HepG2 (cell line): ENCODE results near the gene CLASRP. TPM values are rescaled to one million over a fixed set of nuclear protein-coding genes. Genes with fewer than 3 reads are reported as not detected.

Source experiments
- ATAC-seq: fragments of 200-7000 bp; cut with Tn5 transposase; 3 replicates; pipeline ENCODE4 v1.9.1; 2020; ENCODE audit warnings: mild to moderate bottlenecking, moderate library complexity
- BruUV-seq: library from RNA; stranded (reverse); fragments of 400-500 nt; replicated peaks from 2 replicates; lab custom pipeline; 2021; lab: Mats Ljungman, UMichigan
- CTCF ChIA-PET: fragments of 300-600 bp; formaldehyde crosslinking; extraction: SDS; loops from one replicate; lab custom pipeline; 2021; ENCODE audit warnings: low total read pairs, inconsistent platforms, low intra/inter-chr PET ratio; lab: Yijun Ruan, JAX
- POLR2A ChIA-PET: fragments of 350-600 bp; sonication (Branson Sonifier 250); formaldehyde crosslinking; loops from one replicate; lab custom pipeline; 2020; ENCODE audit warnings: antibody characterized with exemption, inconsistent platforms; lab: Yijun Ruan, JAX
- DNase-seq: peaks from one replicate; pipeline ENCODE4 v3.0.0-alpha.2; 2015; ENCODE audit warnings: low spot score
- FAIRE-seq: peaks from 3 replicates; lab custom pipeline; 2011; peaks lifted over from hg19 to GRCh38; lab: Jason Lieb, UNC
- H2AFZ ChIP-seq: one replicate; pipeline ENCODE4 v1.6.1; 2011; ENCODE audit warnings: low read length, inconsistent platforms
- H3K27ac ChIP-seq: fragments of 300-600 bp; 3 replicates; pipeline ENCODE4 v1.8.0; 2011; ENCODE audit warnings: mixed run types, mild to moderate bottlenecking, mixed read lengths, low read length, inconsistent platforms; ENCODE audit not compliant: insufficient read depth; ENCODE audit errors: extremely low read length
- H3K27me3 ChIP-seq, 2 experiments: fragments of 200-600 bp in 1 of 2; 2 replicates in 1 of 2; 3 replicates in 1 of 2; pipeline versions ENCODE4 v1.6.0 to v1.8.0; 2011; ENCODE audit warnings: low read length in 2 of 2, mild to moderate bottlenecking in 2 of 2, moderate library complexity in 2 of 2, inconsistent platforms in 1 of 2; ENCODE audit not compliant: insufficient read depth in 2 of 2, control insufficient read depth in 1 of 2
- H3K36me3 ChIP-seq, 2 experiments: fragments of 200-600 bp in 1 of 2; replicated peaks in 1 of 2; 2 replicates in 1 of 2; 3 replicates in 1 of 2; pipeline versions ENCODE4 v1.5.1 to v1.8.0; 2011; ENCODE audit warnings: low read length in 2 of 2, inconsistent platforms in 1 of 2; ENCODE audit not compliant: insufficient read depth in 2 of 2, control insufficient read depth in 1 of 2
- H3K4me1 ChIP-seq: 2 replicates; pipeline ENCODE4 v1.5.1; 2012; ENCODE audit warnings: low read length, inconsistent platforms; ENCODE audit not compliant: insufficient read depth
- H3K4me2 ChIP-seq: 2 replicates; pipeline ENCODE4 v1.6.0; 2011; ENCODE audit warnings: low read depth, low read length, inconsistent platforms
- H3K4me3 ChIP-seq, 3 experiments: fragments of 200-600 bp in 1 of 3; sonication (generic), shearing (Covaris generic) in 1 of 3; replicated peaks in 1 of 3; 2 replicates each; pipeline ENCODE4 v1.5.1; 2011 to 2016; ENCODE audit warnings: low read length in 3 of 3, inconsistent platforms in 2 of 3, low read depth in 2 of 3, mild to moderate bottlenecking in 2 of 3, control low read depth in 1 of 3, mixed read lengths in 1 of 3; ENCODE audit not compliant: insufficient read depth in 1 of 3
- H3K79me2 ChIP-seq: one replicate; pipeline ENCODE4 v1.6.1; 2011; ENCODE audit warnings: low read length, inconsistent platforms; ENCODE audit not compliant: insufficient read depth
- H3K9ac ChIP-seq: 2 replicates; pipeline ENCODE4 v1.6.0; 2011; ENCODE audit warnings: mild to moderate bottlenecking, low read depth, low read length, inconsistent platforms; ENCODE audit not compliant: insufficient read depth
- H3K9me3 ChIP-seq: 2 replicates; pipeline ENCODE4 v1.5.1; 2012; ENCODE audit warnings: mild to moderate bottlenecking, low read length
- H4K20me1 ChIP-seq: 2 replicates; pipeline ENCODE4 v1.6.0; 2011; ENCODE audit warnings: inconsistent platforms, mild to moderate bottlenecking, low read length, moderate library complexity; ENCODE audit not compliant: insufficient read depth
- ADNP ChIP-seq: sonication (generic); formaldehyde crosslinking; IDR thresholded peaks from 2 replicates; pipeline ENCODE4 v1.4.0; 2020; ENCODE audit warnings: missing genetic modification reagents
- AGO2 ChIP-seq: fragments of 200-400 bp; formaldehyde crosslinking; optimal IDR thresholded peaks from 2 replicates; pipeline ENCODE3; 2017; ENCODE audit warnings: mild to moderate bottlenecking, low read depth, low read length, moderate library complexity
- FOXK1 ChIP-seq: sonication (generic); formaldehyde crosslinking; IDR thresholded peaks from 2 replicates; pipeline ENCODE4 v1.4.0; 2020; ENCODE audit warnings: low read depth, missing genetic modification reagents, borderline replicate concordance
- ISL2 ChIP-seq: sonication (generic); formaldehyde crosslinking; IDR thresholded peaks from 2 replicates; pipeline ENCODE4 v1.5.0; 2020; ENCODE audit warnings: missing genetic modification reagents
- KDM1A ChIP-seq: IDR thresholded peaks from 2 replicates; pipeline ENCODE4 v1.6.1; 2016; ENCODE audit warnings: missing compliant biosample characterization
- NFKBIZ ChIP-seq: IDR thresholded peaks from 2 replicates; pipeline ENCODE4 v1.6.1; 2018; ENCODE audit warnings: missing genetic modification reagents, missing compliant biosample characterization
- PAF1 ChIP-seq: IDR thresholded peaks from 2 replicates; pipeline ENCODE4 v1.6.1; 2016; ENCODE audit warnings: missing genetic modification reagents, missing compliant biosample characterization
- POLR2A ChIP-seq, 2 experiments: IDR thresholded peaks; 2 replicates each; pipeline ENCODE4 v1.6.1; 2011; ENCODE audit warnings: low read depth in 2 of 2, low read length in 2 of 2, mild to moderate bottlenecking in 1 of 2, moderate library complexity in 1 of 2; ENCODE audit not compliant: insufficient read depth in 1 of 2
- POLR2G ChIP-seq: fragments of 200-400 bp; formaldehyde crosslinking; IDR thresholded peaks from 2 replicates; pipeline ENCODE4 v1.6.1; 2018; ENCODE audit warnings: mild to moderate bottlenecking, low read depth, low read length, moderate library complexity
- RBFOX2 ChIP-seq: fragments of 200-400 bp; formaldehyde crosslinking; IDR thresholded peaks from 2 replicates; pipeline ENCODE4 v1.6.1; 2017; ENCODE audit warnings: low read depth, mild to moderate bottlenecking, low read length
- RCOR2 ChIP-seq: IDR thresholded peaks from 2 replicates; pipeline ENCODE4 v1.6.1; 2016; ENCODE audit warnings: missing biosample characterization, missing genetic modification reagents
- SP2 ChIP-seq: sonication (generic); formaldehyde crosslinking; IDR thresholded peaks from 2 replicates; pipeline ENCODE4 v1.5.1; 2020; ENCODE audit warnings: mild to moderate bottlenecking, missing genetic modification reagents
- TGIF2 ChIP-seq: IDR thresholded peaks from 2 replicates; pipeline ENCODE4 v1.6.1; 2016; ENCODE audit warnings: control low read depth, missing compliant biosample characterization
- ZNF224 ChIP-seq: sonication (generic); formaldehyde crosslinking; IDR thresholded peaks from 2 replicates; pipeline ENCODE4 v1.5.0; 2020; ENCODE audit warnings: mild to moderate bottlenecking, missing genetic modification reagents
- ZNF614 ChIP-seq: IDR thresholded peaks from 2 replicates; pipeline ENCODE4 v1.6.1; 2018; ENCODE audit warnings: missing biosample characterization, missing genetic modification reagents, inconsistent platforms, borderline replicate concordance
- ZSCAN25 ChIP-seq: sonication (generic); formaldehyde crosslinking; IDR thresholded peaks from 2 replicates; pipeline ENCODE4 v1.8.0; 2022; ENCODE audit warnings: mild to moderate bottlenecking, missing genetic modification reagents
- WGBS: methylation state at CpG from one replicate; pipeline ENCODE4 v1.1.6; 2017; ENCODE audit warnings: low lambda C conversion rate; 5-methylcytosine and 5-hydroxymethylcytosine counted together
- in situ Hi-C: cut with HindIII; loops from 2 replicates; pipeline ENCODE4 v1.10.0; 2017; ENCODE audit warnings: low pct_unique_long_range_greater_than_20kb; ENCODE audit not compliant: extremely low pct_ligation_motif_present
- intact Hi-C: fragments of 100-400 bp; cut with micrococcal nuclease; formaldehyde crosslinking; loops from one replicate; pipeline ENCODE4 v1.10.0; 2022; ENCODE audit not compliant: unreplicated experiment
- polyA plus RNA-seq, 8 experiments: library from polyadenylated mRNA; depleted of rRNA in 3 of 8; stranded (reverse) in 7 of 8; unstranded in 1 of 8; fragments of >200 nt; fragmentation: Illumina TruSeq in 4 of 8; extraction: Trizol in 4 of 8; gene quantifications; 2 replicates each; pipeline versions ENCODE4 v1.2.1 to v1.2.3, GENCODE V29; 2011 to 2016; ENCODE audit warnings: low read depth in 4 of 8, missing spikeins in 1 of 8, mixed read lengths in 1 of 8; ENCODE audit not compliant: insufficient read depth in 1 of 8
- total RNA-seq, 5 experiments: library from RNA; depleted of rRNA; stranded (reverse); fragments of >200 nt; fragmentation: Illumina TruSeq; extraction: Trizol; gene quantifications; 2 replicates each; pipeline ENCODE4 v1.2.3, GENCODE V29; 2016; ENCODE audit warnings: low read depth in 1 of 5
- TF ChIP-seq, protein P1 (sequence below): sonication (generic); formaldehyde crosslinking; IDR thresholded peaks from 2 replicates; pipeline ENCODE4 v1.4.0; 2020; ENCODE audit warnings: missing genetic modification reagents, low read depth, mild to moderate bottlenecking, borderline replicate concordance

The CLASRP gene
- total and polyA plus RNA-seq, 2 of the 13 experiments (the other 11 are each of a cell fraction or from before 2014, with no cell fraction given), result 32.0 to 51.4 TPM

DNA sequence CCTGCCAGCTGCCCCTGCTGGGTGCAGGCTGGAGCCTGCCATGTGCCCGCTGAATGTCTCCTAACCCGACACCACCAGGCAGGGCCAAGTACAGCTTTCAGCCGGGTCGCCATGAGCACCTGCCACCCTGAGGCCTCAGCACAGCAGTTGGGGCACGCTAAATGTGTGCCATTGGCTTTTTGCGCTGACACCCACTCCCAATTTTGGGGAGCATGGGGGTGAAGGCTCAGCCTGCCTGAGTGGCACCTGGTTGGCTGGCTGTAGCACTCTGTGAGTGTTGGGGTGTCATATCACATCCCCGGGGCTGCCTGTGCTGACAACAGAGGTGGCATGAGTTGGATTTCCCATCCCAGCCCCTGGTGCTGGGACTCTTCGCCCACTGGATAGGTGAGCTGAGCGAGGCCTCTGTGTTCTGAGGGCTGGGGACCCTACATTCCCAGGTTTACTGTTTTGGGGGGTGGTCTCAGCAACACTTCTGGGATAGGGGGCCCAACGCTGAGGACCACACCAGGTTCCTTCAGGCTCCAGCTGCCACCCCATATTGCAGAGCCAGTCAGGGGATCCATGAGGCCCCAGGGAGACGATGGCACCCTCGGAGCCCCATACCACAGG lies 44.8 kb upstream of the CLASRP start:
- ATAC-seq (no peak), DNase-seq (no peak), FAIRE-seq (no peak)
- no TSS peak for BruUV-seq
- Histone ChIP-seq H3K9ac (no peak overlapping the region), H2AFZ (no peak overlapping the region), H3K4me1 (peaks cover 7% of the 10 kb centered on the region), H3K36me3 (peaks cover 10 to 18% of the 10 kb centered on the region in 2 experiments; a peak in 3 of 5 replicates), H3K27me3 (no peaks in the 10 kb centered on the region), H3K27ac (no peak overlapping the region), H4K20me1 (no peaks in the 10 kb centered on the region), H3K79me2 (no peaks in the 10 kb centered on the region), H3K4me2 (no peak overlapping the region), H3K4me3 (no peak overlapping the region), H3K9me3 (no peaks in the 10 kb centered on the region)
- TF ChIP-seq RBFOX2, result no peak
- TF ChIP-seq NFKBIZ, result no peak
- TF ChIP-seq PAF1 (CRISPR knock-in tag), result peak; percentile 65; the same call in 1 of the 2 replicates
- TF ChIP-seq POLR2A (IDR thresholded peaks at IDR 0.05; ENCODE audit: insufficient read depth in 1 of 2, low read depth in 2 of 2, low read length in 2 of 2), result 0 out of 4 replicates have a peak, but pooled peaks of 1 of the 2 experiments have one; percentile 7
- peak; percentile 26; the same call in 1 of the 2 replicates for TF ChIP-seq POLR2G
- peak; percentile 85 for TF ChIP-seq AGO2
- in situ Hi-C loops (no loop called here), intact Hi-C loops (no loop called here)
- WGBS, result 94% methylated on average over 3 of the region's 12 CpGs
- CTCF ChIA-PET, result no interaction called here
- POLR2A ChIA-PET, result no interaction called here

DNA sequence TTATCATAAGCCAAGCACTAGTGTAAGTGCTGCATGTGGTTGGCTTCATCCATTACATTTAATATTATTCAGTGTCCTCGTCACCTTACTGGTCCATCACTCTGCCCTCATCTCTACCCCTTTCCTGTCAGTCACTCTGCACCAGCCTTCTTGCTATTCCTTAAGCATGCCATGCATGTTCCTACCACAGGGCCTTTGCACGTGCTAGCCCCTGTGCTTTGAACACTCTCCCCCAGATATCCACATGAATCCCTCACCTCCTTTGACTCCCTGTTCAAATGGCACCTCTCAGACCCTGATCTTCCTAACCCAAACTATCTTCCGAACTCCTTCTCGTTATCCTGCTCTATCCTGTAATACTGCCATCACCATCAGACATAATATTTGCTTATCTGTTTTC lies 40.8 kb upstream of the CLASRP start:
- no peak overlapping the region for H3K27ac ChIP-seq
- H3K9ac ChIP-seq, result no peak overlapping the region
- no peaks in the 10 kb centered on the region for H4K20me1 ChIP-seq
- peaks cover 24% of the 10 kb centered on the region for H3K4me1 ChIP-seq
- no peak overlapping the region for H3K4me2 ChIP-seq
- in situ Hi-C loops (no loop called here), intact Hi-C loops (no loop called here)
- no peaks in the 10 kb centered on the region; a peak in 1 of 5 replicates for H3K36me3 ChIP-seq
- no peak for ATAC-seq
- DNase-seq, result no peak
- H3K9me3 ChIP-seq, result no peaks in the 10 kb centered on the region
- POLR2A ChIA-PET, result no interaction called here
- H3K79me2 ChIP-seq, result no peaks in the 10 kb centered on the region
- FAIRE-seq, result no peak
- no peak overlapping the region for H2AFZ ChIP-seq
- CTCF ChIA-PET, result no interaction called here
- WGBS, result 52% methylated on average over 4 of the region's 4 CpGs
- H3K4me3 ChIP-seq, result no peak overlapping the region
- BruUV-seq, result no TSS peak
- H3K27me3 ChIP-seq, result no peaks in the 10 kb centered on the region
- TF ChIP-seq ZNF614 (CRISPR knock-in tag) (no peak), TGIF2 (CRISPR knock-in tag) (no peak), ADNP (CRISPR knock-in tag) (0 out of 2 replicates have a peak, but pooled peaks have one; percentile 31), ZSCAN25 (CRISPR knock-in tag) (no peak), FOXK1 (no peak), SP2 (no peak), ZNF224 (CRISPR knock-in tag) (no peak), RCOR2 (CRISPR knock-in tag) (peak; percentile 29; the same call in 1 of the 2 replicates), ISL2 (CRISPR knock-in tag) (no peak), KDM1A (CRISPR knock-in tag) (peak; percentile 52; the same call in 1 of the 2 replicates)
- TF ChIP-seq, protein P1, sequence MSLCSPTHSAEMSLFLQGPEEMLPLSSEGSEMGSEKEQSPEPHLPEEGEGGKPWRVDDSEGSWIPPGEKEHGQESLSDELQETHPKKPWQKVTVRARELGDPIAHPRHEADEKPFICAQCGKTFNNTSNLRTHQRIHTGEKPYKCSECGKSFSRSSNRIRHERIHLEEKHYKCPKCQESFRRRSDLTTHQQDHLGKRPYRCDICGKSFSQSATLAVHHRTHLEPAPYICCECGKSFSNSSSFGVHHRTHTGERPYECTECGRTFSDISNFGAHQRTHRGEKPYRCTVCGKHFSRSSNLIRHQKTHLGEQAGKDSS, result no peak
